ENCODE data around the gene CSPG4. TPM values are rescaled to one million over a fixed set of nuclear protein-coding genes. Genes with fewer than 3 reads are reported as not detected.

The CSPG4 gene
- total RNA-seq, 1 experiment from 2014 or later, result 2.0 TPM

DNA sequence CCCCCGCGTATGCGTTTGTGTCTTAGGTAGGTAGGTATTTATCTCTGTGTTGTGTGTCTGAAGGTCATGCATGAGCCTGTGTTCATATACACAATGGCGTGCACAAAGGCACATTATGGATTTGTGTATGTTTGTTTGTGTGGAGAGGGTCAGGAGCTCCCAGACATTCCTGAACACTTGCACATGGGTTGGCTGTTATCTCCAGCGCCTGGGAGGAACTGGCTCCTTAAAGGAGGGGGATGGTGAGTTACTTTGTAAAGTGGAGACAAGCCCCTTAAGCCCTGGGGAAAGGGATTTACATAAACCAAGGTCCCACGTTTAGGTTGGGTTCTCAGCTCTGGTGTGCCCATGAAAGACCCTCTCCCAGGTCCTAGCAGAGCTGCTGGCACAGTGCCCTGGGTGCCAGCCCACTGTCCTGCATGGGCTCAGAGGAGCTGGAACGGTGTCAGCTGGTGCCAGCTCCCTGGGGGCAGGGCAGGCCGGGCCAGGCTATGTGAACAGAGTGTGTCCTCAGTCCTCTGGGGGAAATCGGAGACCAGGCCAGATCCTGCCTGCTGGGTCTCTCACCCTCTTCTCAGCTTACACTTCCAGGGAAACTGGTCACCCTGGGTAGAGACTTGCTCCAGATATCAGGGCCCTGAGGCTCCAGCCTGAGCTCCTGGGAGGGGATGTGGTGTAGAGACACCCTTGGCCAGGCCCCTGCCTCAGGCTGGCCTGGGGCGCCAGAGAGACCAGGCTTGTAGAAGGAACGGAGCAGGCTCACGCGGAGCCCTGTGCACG, 39.8 kb downstream of the CSPG4 start:
- Histone ChIP-seq H2AFZ (ENCODE audit: low read length) (no peak overlapping the region), H3K23me2 (ENCODE audit: insufficient read length, low read depth, low read length, poor library complexity, severe bottlenecking) (no peaks in the 10 kb centered on the region), H3K79me2 (ENCODE audit: insufficient read depth, low read length) (no peaks in the 10 kb centered on the region), H3K9ac (ENCODE audit: extremely low read depth, insufficient read length, low read length) (no peak overlapping the region), H4K91ac (ENCODE audit: insufficient read length, low read depth, low read length) (no peak overlapping the region), H2BK15ac (ENCODE audit: low read depth, low read length) (no peak overlapping the region), H3K9me3 (ENCODE audit: control insufficient read depth, low read depth, low read length) (no peaks in the 10 kb centered on the region), H4K20me1 (ENCODE audit: control insufficient read depth, insufficient read depth, insufficient read length) (no peaks in the 10 kb centered on the region), H2BK120ac (ENCODE audit: low read depth, low read length, poor library complexity, severe bottlenecking) (no peak overlapping the region), H2BK5ac (ENCODE audit: insufficient read length, low read length) (no peak overlapping the region), H3K4me1 (ENCODE audit: insufficient read depth, low read length) (peaks cover 8% of the 10 kb centered on the region; the same call in 1 of the 2 replicates), H3K79me1 (ENCODE audit: insufficient read depth, low read depth, low read length, poor library complexity, severe bottlenecking) (no peaks in the 10 kb centered on the region), H3K4ac (ENCODE audit: low read depth, low read length) (no peak overlapping the region), H3K27me3 (ENCODE audit: insufficient read depth, low read length) (no peaks in the 10 kb centered on the region), H3K23ac (ENCODE audit: insufficient read length, low read depth, low read length) (no peak overlapping the region), H3K14ac (ENCODE audit: insufficient read depth, low read length) (no peak overlapping the region; the same call in 1 of the 2 replicates), H3T11ph (ENCODE audit: low read length) (no peak overlapping the region), H4K5ac (ENCODE audit: insufficient read length, low read depth, low read length) (no peak overlapping the region), H3K56ac (ENCODE audit: insufficient read length, low read depth, low read length) (no peak overlapping the region), H3K27ac (ENCODE audit: insufficient read length, low read depth, low read length) (no peak overlapping the region), H2BK20ac (ENCODE audit: low read depth, low read length, poor library complexity, severe bottlenecking) (no peak overlapping the region), H2BK12ac (ENCODE audit: insufficient read length, low read depth, low read length) (no peak overlapping the region), H3K4me2 (ENCODE audit: insufficient read depth, insufficient read length, low read length) (no peak overlapping the region), H3K18ac (ENCODE audit: insufficient read length, low read depth, low read length) (peak overlapping the region; percentile 19), H4K8ac (replicated peaks; ENCODE audit: insufficient read length, low read depth, low read length) (no peak overlapping the region), H2AK5ac (ENCODE audit: insufficient read length, low read length) (no peak overlapping the region)
- H3K4me3 Mint-ChIP-seq, result no peak overlapping the region; a peak in 1 of 5 replicates
- no CpG with 5 or more reads among the region's 14 CpGs for WGBS (ENCODE audit: extremely low coverage, insufficient read length, low lambda C conversion rate)
- peaks cover 1% of the 10 kb centered on the region; the same call in 1 of the 2 replicates for H3K27me3 Mint-ChIP-seq (ENCODE audit: low read depth)
- peaks cover 0 to 2% (median 0%) of the 10 kb centered on the region in 3 experiments; a peak in 2 of 7 replicates for H3K36me3 Mint-ChIP-seq (ENCODE audit: insufficient read depth in 1 of 3, low read depth in 3 of 3)
- H3K27ac Mint-ChIP-seq, result peak overlapping the region; percentile 66 to 91 (median 75); a peak in 6 of 7 replicates
- no peak for DNase-seq
- no peaks in the 10 kb centered on the region; a peak in 1 of 5 replicates for H3K9me3 Mint-ChIP-seq
- TF ChIP-seq, protein P1, sequence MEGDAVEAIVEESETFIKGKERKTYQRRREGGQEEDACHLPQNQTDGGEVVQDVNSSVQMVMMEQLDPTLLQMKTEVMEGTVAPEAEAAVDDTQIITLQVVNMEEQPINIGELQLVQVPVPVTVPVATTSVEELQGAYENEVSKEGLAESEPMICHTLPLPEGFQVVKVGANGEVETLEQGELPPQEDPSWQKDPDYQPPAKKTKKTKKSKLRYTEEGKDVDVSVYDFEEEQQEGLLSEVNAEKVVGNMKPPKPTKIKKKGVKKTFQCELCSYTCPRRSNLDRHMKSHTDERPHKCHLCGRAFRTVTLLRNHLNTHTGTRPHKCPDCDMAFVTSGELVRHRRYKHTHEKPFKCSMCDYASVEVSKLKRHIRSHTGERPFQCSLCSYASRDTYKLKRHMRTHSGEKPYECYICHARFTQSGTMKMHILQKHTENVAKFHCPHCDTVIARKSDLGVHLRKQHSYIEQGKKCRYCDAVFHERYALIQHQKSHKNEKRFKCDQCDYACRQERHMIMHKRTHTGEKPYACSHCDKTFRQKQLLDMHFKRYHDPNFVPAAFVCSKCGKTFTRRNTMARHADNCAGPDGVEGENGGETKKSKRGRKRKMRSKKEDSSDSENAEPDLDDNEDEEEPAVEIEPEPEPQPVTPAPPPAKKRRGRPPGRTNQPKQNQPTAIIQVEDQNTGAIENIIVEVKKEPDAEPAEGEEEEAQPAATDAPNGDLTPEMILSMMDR (conservative IDR thresholded peaks at IDR 0.05), result no peak
- peaks cover 17 to 24% of the 10 kb centered on the region in 2 experiments for H3K4me1 Mint-ChIP-seq

All from H9 (cell line).